ENCODE data around the gene CCDC68.

CCDC68 gene

GRCh38 chr18:54906331-54907185, 52.7 kb downstream of the CCDC68 start:
- no peaks in the 10 kb centered on the region for H3K27me3 ChIP-seq (ENCODE audit: insufficient read depth, poor library complexity, severe bottlenecking)
- DNase-seq (ENCODE audit: low read depth in 1 of 2, low spot score in 1 of 2), result no peak
- H3K4me3 ChIP-seq (replicated peaks; ENCODE audit: insufficient read depth, low read length), result no peak overlapping the region
- no peak overlapping the region for H3K27ac ChIP-seq (replicated peaks)
- TF ChIP-seq SPI1 (IDR thresholded peaks at IDR 0.05; ENCODE audit: borderline replicate concordance, low read depth), result no peak
- TF ChIP-seq POLR2AphosphoS5 (IDR thresholded peaks at IDR 0.05; ENCODE audit: low read depth), result no peak
- no peak for TF ChIP-seq CTCF (IDR thresholded peaks at IDR 0.05; ENCODE audit: insufficient read depth, low read length)
- TF ChIP-seq GABPA (IDR thresholded peaks at IDR 0.05; ENCODE audit: low read depth), result no peak
- TF ChIP-seq, protein P1, sequence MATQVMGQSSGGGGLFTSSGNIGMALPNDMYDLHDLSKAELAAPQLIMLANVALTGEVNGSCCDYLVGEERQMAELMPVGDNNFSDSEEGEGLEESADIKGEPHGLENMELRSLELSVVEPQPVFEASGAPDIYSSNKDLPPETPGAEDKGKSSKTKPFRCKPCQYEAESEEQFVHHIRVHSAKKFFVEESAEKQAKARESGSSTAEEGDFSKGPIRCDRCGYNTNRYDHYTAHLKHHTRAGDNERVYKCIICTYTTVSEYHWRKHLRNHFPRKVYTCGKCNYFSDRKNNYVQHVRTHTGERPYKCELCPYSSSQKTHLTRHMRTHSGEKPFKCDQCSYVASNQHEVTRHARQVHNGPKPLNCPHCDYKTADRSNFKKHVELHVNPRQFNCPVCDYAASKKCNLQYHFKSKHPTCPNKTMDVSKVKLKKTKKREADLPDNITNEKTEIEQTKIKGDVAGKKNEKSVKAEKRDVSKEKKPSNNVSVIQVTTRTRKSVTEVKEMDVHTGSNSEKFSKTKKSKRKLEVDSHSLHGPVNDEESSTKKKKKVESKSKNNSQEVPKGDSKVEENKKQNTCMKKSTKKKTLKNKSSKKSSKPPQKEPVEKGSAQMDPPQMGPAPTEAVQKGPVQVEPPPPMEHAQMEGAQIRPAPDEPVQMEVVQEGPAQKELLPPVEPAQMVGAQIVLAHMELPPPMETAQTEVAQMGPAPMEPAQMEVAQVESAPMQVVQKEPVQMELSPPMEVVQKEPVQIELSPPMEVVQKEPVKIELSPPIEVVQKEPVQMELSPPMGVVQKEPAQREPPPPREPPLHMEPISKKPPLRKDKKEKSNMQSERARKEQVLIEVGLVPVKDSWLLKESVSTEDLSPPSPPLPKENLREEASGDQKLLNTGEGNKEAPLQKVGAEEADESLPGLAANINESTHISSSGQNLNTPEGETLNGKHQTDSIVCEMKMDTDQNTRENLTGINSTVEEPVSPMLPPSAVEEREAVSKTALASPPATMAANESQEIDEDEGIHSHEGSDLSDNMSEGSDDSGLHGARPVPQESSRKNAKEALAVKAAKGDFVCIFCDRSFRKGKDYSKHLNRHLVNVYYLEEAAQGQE (IDR thresholded peaks at IDR 0.05; ENCODE audit: insufficient replicate concordance, low read depth), result no peak

DNA sequence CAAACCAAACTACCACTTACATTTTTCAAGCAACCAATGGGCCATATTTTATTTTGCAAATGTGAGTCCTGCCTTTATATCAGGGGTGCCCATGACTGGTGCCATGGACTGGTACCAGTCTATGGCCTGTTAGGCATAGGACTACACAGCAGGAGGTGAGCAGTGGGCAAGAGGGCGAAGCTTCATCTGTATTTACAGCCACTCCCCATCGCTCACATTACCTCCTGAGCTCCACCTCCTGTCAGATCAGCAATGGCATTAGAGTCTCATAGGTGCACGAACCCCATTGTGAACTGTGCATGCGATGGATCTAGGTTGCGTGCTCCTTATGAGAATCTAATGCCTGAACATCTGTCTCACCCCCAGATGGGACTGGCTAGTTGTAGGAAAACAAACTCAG, 53.6 kb downstream of the CCDC68 start:
- no peak for DNase-seq (ENCODE audit: low read depth in 1 of 2, low spot score in 1 of 2)
- Histone ChIP-seq H3K4me3 (replicated peaks; ENCODE audit: insufficient read depth, low read length) (no peak overlapping the region), H3K27ac (replicated peaks) (no peak overlapping the region), H3K27me3 (ENCODE audit: insufficient read depth, poor library complexity, severe bottlenecking) (no peaks in the 10 kb centered on the region)
- TF ChIP-seq CTCF (IDR thresholded peaks at IDR 0.05; ENCODE audit: insufficient read depth, low read length), result no peak
- TF ChIP-seq, protein P1 (IDR thresholded peaks at IDR 0.05; ENCODE audit: insufficient replicate concordance, low read depth), result no peak
- TF ChIP-seq POLR2AphosphoS5 (IDR thresholded peaks at IDR 0.05; ENCODE audit: low read depth), result no peak
- no peak for TF ChIP-seq SPI1 (IDR thresholded peaks at IDR 0.05; ENCODE audit: borderline replicate concordance, low read depth)
- no peak for TF ChIP-seq GABPA (IDR thresholded peaks at IDR 0.05; ENCODE audit: low read depth)

- no peaks in the 10 kb centered on the region for H3K27me3 ChIP-seq (ENCODE audit: insufficient read depth, poor library complexity, severe bottlenecking)
- H3K27ac ChIP-seq (replicated peaks), result no peak overlapping the region
- TF ChIP-seq CTCF (IDR thresholded peaks at IDR 0.05; ENCODE audit: insufficient read depth, low read length) (no peak), SPI1 (IDR thresholded peaks at IDR 0.05; ENCODE audit: borderline replicate concordance, low read depth) (no peak), POLR2AphosphoS5 (IDR thresholded peaks at IDR 0.05; ENCODE audit: low read depth) (no peak), GABPA (IDR thresholded peaks at IDR 0.05; ENCODE audit: low read depth) (no peak)
- TF ChIP-seq, protein P1 (IDR thresholded peaks at IDR 0.05; ENCODE audit: insufficient replicate concordance, low read depth), result no peak
- DNase-seq (ENCODE audit: low read depth in 1 of 2, low spot score in 1 of 2), result no peak
- H3K4me3 ChIP-seq (replicated peaks; ENCODE audit: insufficient read depth, low read length), result no peak overlapping the region
Observed at GRCh38 chr18:54904581-54904980, 54.7 kb downstream of the CCDC68 start.

Measured in HL-60 (cell line).